BLaER1 treated with 17β-estradiol and CSF1 and Interleukin-3, amounts not matched to agents 10 nM and 100 nM (cell line): ENCODE results near the gene EFL1.
A peak's percentile ranks its signal among the peaks of the same experiment; 100 is the strongest.

Experiments used
- H3K27ac ChIP-seq, 11 experiments: shearing (Covaris generic); formaldehyde crosslinking; 2 replicates each; pipeline ENCODE4 v1.8.1; 2022
- H3K27me3 ChIP-seq, 11 experiments: shearing (Covaris generic); formaldehyde crosslinking; 2 replicates each; pipeline ENCODE4 v1.8.1; 2022
- H3K36me3 ChIP-seq, 11 experiments: shearing (Covaris generic); formaldehyde crosslinking; 2 replicates each; pipeline ENCODE4 v1.8.1; 2022
- H3K4me1 ChIP-seq, 10 experiments: shearing (Covaris generic); formaldehyde crosslinking; 2 replicates each; pipeline ENCODE4 v1.8.1; 2022
- H3K4me2 ChIP-seq, 11 experiments: shearing (Covaris generic); formaldehyde crosslinking; 2 replicates each; pipeline ENCODE4 v1.8.1; 2022
- H3K4me3 ChIP-seq, 10 experiments: shearing (Covaris generic); formaldehyde crosslinking; 2 replicates each; pipeline ENCODE4 v1.8.1; 2022
- H3K9ac ChIP-seq, 11 experiments: shearing (Covaris generic); formaldehyde crosslinking; 2 replicates each; pipeline ENCODE4 v1.8.1; 2022
- H3K9me3 ChIP-seq, 11 experiments: shearing (Covaris generic); formaldehyde crosslinking; replicated peaks in 1 of 11; 2 replicates each; pipeline ENCODE4 v1.8.1; 2022
- H4K20me1 ChIP-seq, 11 experiments: shearing (Covaris generic); formaldehyde crosslinking; 2 replicates each; pipeline ENCODE4 v1.8.1; 2022
- Cebpa-rat ChIP-seq, 11 experiments: shearing (Covaris generic); IDR thresholded peaks; 2 replicates each; pipeline ENCODE4 v1.8.1; 2022

EFL1 gene

DNA sequence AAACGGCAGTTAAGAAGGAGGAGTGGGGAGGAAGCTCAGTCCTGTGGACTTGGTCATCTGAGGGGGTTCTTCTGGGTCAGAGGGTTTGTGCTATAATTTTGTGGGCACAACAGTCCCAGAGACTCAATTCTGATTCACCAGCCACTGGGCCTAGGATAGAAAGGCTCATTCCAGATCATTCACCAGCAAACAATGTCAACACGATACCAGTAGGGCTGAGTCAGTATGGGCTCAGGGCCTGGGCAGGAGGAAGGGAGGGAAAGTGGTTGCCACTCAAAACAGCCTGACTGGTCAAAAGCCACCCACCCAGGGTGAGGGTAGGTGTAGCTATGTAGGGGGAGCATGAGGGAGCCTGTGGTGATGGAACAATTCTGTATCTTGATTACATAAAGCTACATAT, 129.8 kb downstream of the EFL1 start:
- H3K27me3 ChIP-seq: no peaks in the 10 kb centered on the region
- H3K4me2 ChIP-seq: no peak overlapping the region
- H3K9me3 ChIP-seq: no peaks in the 10 kb centered on the region
- H3K4me1 ChIP-seq: peaks cover 0 to 10% (median 8%) of the 10 kb centered on the region in 10 experiments; a peak in 10 of 20 replicates
- H4K20me1 ChIP-seq: no peaks in the 10 kb centered on the region
- H3K27ac ChIP-seq: no peak overlapping the region
- no peak overlapping the region for H3K9ac ChIP-seq
- no peak for TF ChIP-seq Cebpa-rat (IDR thresholded peaks at IDR 0.05)
- peaks cover 50 to 96% (median 83%) of the 10 kb centered on the region in 11 experiments for H3K36me3 ChIP-seq
- no peak overlapping the region for H3K4me3 ChIP-seq

DNA sequence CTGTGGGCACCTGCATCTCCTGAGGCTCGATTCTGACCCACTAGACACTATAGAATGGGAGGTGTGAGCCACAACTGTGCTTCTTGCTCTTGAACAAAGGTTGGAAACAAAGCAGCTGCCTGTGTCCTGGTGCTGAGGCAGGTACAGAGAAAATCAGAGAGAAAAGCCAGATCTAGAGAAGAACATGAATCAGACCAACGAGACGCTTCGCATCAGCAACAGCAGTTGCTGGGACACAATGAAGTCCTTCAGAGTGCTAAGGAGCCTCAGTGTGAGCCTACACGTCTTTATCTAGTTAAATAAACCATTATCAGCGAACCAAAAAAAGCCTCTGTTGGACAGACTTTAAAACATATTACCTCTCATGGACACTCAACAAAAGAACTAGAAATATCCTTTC, 130.4 kb downstream of the EFL1 start:
- TF ChIP-seq Cebpa-rat (IDR thresholded peaks at IDR 0.05): no peak
- peaks cover 48 to 96% (median 78%) of the 10 kb centered on the region in 11 experiments for H3K36me3 ChIP-seq
- H4K20me1 ChIP-seq: no peaks in the 10 kb centered on the region
- H3K9ac ChIP-seq: no peak overlapping the region
- no peak overlapping the region for H3K4me2 ChIP-seq
- H3K27me3 ChIP-seq: no peaks in the 10 kb centered on the region
- no peak overlapping the region for H3K27ac ChIP-seq
- no peaks in the 10 kb centered on the region for H3K9me3 ChIP-seq
- peaks cover 0 to 10% (median 8%) of the 10 kb centered on the region in 10 experiments; a peak in 10 of 20 replicates for H3K4me1 ChIP-seq
- no peak overlapping the region for H3K4me3 ChIP-seq

DNA sequence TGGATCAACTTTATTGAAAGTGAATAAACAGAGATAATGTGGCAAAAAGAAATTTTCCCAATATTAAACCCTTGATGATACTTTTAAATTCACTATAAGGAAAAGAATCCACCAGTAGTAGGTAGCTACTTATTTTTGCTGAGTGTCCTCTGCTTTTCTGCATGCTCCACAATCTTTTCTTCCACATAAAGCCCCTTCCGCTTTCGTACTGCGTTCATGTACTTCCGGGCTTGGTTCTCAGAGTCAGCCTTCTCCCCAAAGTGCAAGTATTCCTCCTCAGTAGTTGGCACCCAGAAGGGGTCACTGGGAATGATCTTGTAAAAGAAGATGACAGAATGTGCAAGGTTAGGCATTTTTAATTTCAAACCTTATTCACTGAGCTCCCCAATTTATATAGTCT, 132.3 kb downstream of the EFL1 start:
- TF ChIP-seq Cebpa-rat (IDR thresholded peaks at IDR 0.05): no peak
- Histone ChIP-seq H4K20me1 (no peaks in the 10 kb centered on the region), H3K9ac (no peak overlapping the region), H3K36me3 (peaks cover 45 to 95% (median 74%) of the 10 kb centered on the region in 11 experiments), H3K4me2 (no peak overlapping the region), H3K27me3 (no peaks in the 10 kb centered on the region), H3K4me3 (no peak overlapping the region), H3K9me3 (no peaks in the 10 kb centered on the region), H3K27ac (no peak overlapping the region), H3K4me1 (peaks cover 0 to 10% (median 8%) of the 10 kb centered on the region in 10 experiments; a peak in 10 of 20 replicates)

- TF ChIP-seq Cebpa-rat (IDR thresholded peaks at IDR 0.05): no peak
- H3K4me1 ChIP-seq: peaks cover 0 to 10% (median 8%) of the 10 kb centered on the region in 10 experiments; a peak in 10 of 20 replicates
- H3K27ac ChIP-seq: no peak overlapping the region
Observed at GRCh38 chr15:82129761-82130160, 132.8 kb downstream of the EFL1 start.

GRCh38 chr15:82129149-82129692, 133.3 kb downstream of the EFL1 start:
- Histone ChIP-seq H3K36me3 (peaks cover 51 to 92% (median 72%) of the 10 kb centered on the region in 11 experiments), H3K4me1 (peaks cover 0 to 10% (median 8%) of the 10 kb centered on the region in 10 experiments; a peak in 10 of 20 replicates), H3K9me3 (no peaks in the 10 kb centered on the region), H3K27ac (no peak overlapping the region), H4K20me1 (no peaks in the 10 kb centered on the region), H3K27me3 (no peaks in the 10 kb centered on the region), H3K4me2 (0 out of 22 replicates have a peak overlapping the region, but pooled peaks of 1 of the 11 experiments have one; percentile 21), H3K9ac (no peak overlapping the region), H3K4me3 (no peak overlapping the region)
- TF ChIP-seq Cebpa-rat (IDR thresholded peaks at IDR 0.05): no peak

More at GRCh38 chr15:82129761-82130160, 132.8 kb downstream of the EFL1 start:
- no peaks in the 10 kb centered on the region for H4K20me1 ChIP-seq
- no peak overlapping the region for H3K4me3 ChIP-seq
- no peak overlapping the region for H3K9ac ChIP-seq
- no peaks in the 10 kb centered on the region for H3K9me3 ChIP-seq
- H3K27me3 ChIP-seq: no peaks in the 10 kb centered on the region
- H3K4me2 ChIP-seq: no peak overlapping the region
- H3K36me3 ChIP-seq: peaks cover 46 to 92% (median 74%) of the 10 kb centered on the region in 11 experiments

GRCh38 chr15:82128401-82129148, 134.0 kb downstream of the EFL1 start:
- Histone ChIP-seq H3K27ac (no peak overlapping the region), H3K4me1 (peaks cover 0 to 10% (median 8%) of the 10 kb centered on the region in 10 experiments; a peak in 10 of 20 replicates), H3K4me3 (no peak overlapping the region), H4K20me1 (no peaks in the 10 kb centered on the region), H3K27me3 (no peaks in the 10 kb centered on the region), H3K4me2 (peak overlapping the region in 6 of 11 experiments; percentile 12 to 35 (median 18); a peak in 4 of 22 replicates), H3K36me3 (peaks cover 45 to 92% (median 68%) of the 10 kb centered on the region in 11 experiments), H3K9ac (no peak overlapping the region), H3K9me3 (no peaks in the 10 kb centered on the region)
- TF ChIP-seq Cebpa-rat (IDR thresholded peaks at IDR 0.05): no peak

GRCh38 chr15:82127581-82127980, 135.0 kb downstream of the EFL1 start:
- TF ChIP-seq Cebpa-rat (IDR thresholded peaks at IDR 0.05): no peak
- Histone ChIP-seq H3K4me2 (no peak overlapping the region), H3K36me3 (peaks cover 38 to 92% (median 61%) of the 10 kb centered on the region in 11 experiments), H4K20me1 (no peaks in the 10 kb centered on the region), H3K9me3 (no peaks in the 10 kb centered on the region), H3K4me3 (no peak overlapping the region), H3K27me3 (no peaks in the 10 kb centered on the region), H3K27ac (no peak overlapping the region), H3K9ac (no peak overlapping the region), H3K4me1 (peaks cover 0 to 10% (median 8%) of the 10 kb centered on the region in 10 experiments; a peak in 10 of 20 replicates)

DNA sequence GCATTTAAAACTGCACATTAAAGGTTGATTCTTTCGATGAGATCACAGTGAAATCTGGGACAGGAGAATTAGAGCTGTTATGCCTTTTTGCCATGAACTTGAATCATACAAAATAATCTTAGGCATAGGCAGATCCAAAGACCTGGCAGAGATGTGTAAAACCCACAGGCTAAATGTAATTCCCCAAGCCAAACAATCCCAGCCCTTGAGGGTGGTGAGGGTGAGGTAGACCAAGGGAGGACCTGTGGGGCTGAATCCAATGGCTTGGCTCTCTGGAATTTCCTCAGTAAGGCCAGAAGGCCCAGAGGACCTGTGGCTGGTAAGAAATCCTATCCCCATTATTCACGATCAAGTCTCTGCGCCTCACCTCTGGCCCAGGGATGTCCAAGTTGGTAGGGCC, 136.2 kb downstream of the EFL1 start:
- peaks cover 33 to 83% (median 56%) of the 10 kb centered on the region in 11 experiments for H3K36me3 ChIP-seq
- H3K9me3 ChIP-seq: no peaks in the 10 kb centered on the region
- H3K4me2 ChIP-seq: no peak overlapping the region
- no peak overlapping the region for H3K27ac ChIP-seq
- no peak overlapping the region for H3K4me3 ChIP-seq
- no peak overlapping the region for H3K9ac ChIP-seq
- H3K27me3 ChIP-seq: no peaks in the 10 kb centered on the region
- H4K20me1 ChIP-seq: no peaks in the 10 kb centered on the region
- peaks cover 0 to 10% (median 8%) of the 10 kb centered on the region in 10 experiments; a peak in 10 of 20 replicates for H3K4me1 ChIP-seq
- no peak for TF ChIP-seq Cebpa-rat (IDR thresholded peaks at IDR 0.05)
